Activated T-helper 1 cell treated with anti-CD3 and anti-CD28 coated beads, Interleukin-2, amount 50 U/mL, for 16 hours (primary cell): Measurements from ENCODE around the gene ZDHHC11B.
"Not testable (repeated sequence)": the region's sequence is repeated elsewhere in the genome, so short reads cannot be mapped to it uniquely, and the experiment has no call there.

Experiments used
- DNase-seq, 2 donors: peaks; one replicate each; pipeline ENCODE4 v3.0.0-alpha.2; 2020; ENCODE audit warnings: low read depth in 1 of 2, low spot score in 1 of 2

Gene ZDHHC11B, protein sequence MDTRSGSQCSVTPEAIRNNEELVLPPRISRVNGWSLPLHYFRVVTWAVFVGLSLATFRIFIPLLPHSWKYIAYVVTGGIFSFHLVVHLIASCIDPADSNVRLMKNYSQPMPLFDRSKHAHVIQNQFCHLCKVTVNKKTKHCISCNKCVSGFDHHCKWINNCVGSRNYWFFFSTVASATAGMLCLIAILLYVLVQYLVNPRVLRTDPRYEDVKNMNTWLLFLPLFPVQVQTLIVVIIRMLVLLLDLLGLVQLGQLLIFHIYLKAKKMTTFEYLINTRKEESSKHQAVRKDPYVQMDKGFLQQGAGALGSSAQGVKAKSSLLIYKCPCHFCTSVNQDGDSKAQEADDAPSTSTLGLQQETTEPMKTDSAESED

DNA sequence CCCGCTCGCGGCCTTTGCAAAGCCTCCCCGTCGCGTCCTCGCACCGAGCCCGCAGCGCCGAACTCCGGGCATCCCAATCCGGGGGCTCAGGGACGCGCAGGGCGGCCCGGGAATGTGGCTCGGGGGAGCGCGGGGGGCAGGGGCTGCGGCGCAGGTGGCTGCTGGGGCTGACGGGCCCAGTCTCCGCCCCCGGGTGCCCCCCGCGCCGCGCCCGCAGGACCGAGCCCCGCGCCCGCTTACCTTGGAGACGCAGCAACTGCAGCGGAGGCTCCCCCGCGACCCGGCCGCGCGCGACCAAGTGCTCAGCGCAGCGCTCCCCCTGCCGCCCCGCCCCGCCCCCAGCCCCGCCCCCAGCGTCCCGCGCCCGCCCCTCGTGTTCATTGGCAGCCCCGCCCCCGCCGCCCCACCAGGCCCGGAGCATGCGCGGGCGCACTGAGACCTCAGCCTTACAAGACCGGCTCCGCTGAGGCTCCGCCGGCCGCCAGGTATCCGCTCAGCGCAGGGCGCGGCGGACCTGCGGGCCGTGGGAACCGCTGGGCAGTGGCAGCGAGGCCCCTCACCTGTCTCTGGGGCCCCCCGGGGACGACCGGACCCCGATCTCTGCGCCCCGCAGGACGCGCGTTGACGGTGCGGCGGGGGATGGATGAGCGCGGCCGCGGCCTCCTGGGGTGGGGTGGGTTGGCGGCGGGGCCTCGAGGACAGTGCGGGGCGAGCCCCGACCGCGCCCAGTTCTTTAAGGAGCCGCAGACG, at the start of gene ZDHHC11B:
Gene ZDHHC11B (minus strand): TSS at position 302 of the 750 bp plus-strand sequence. CDS start 17,810 bp downstream, outside the sequence.
- peak; percentile 88 for DNase-seq

DNA sequence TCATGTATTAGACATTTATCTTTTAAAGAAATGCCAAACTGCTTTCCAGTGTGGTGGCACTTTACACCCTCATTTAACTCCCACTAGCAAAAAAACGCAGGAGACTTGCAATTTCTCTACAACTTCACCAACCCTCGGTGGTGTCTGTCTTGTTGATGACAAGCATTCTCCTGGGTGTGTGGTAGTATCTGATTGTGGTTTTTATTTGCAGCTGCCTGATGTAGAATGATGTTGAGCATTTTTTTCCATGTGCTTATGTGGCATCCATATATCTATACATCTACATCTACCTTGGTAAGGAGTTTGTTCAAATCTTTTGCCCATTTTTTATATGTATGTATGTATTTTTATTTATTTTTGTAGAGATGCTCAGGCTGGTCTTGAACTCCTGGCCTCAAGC, 49.5 kb upstream of the ZDHHC11B start:
- not testable (repeated sequence) for DNase-seq

GRCh38 chr5:828194-828593, 43.7 kb upstream of the ZDHHC11B start:
- not testable (repeated sequence) for DNase-seq

DNA sequence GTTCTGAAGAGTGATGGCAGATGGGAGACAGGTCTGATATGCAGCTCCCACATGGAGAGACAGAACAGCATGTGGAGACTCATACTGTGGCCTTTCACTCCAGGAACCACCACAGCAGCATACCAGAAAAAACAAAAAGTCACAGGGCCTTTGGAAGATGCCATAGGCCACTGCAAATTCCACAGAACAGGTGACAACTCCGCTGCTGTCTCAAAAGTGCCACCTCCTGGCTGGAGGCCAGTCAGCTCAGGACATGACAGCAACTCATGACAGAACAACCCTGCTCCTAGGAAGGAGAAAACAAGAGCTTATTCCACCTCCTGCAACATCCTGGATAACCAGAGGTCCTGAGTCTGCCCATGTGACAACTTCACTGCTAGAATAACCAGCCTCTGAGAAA, 41.0 kb upstream of the ZDHHC11B start:
- not testable (repeated sequence) for DNase-seq

GRCh38 chr5:821504-821903, 37.0 kb upstream of the ZDHHC11B start:
- DNase-seq: no peak

- DNase-seq: no peak
Observed at GRCh38 chr5:820245-820644, 35.7 kb upstream of the ZDHHC11B start.

GRCh38 chr5:819078-819477, 34.5 kb upstream of the ZDHHC11B start:
- DNase-seq: no peak

- DNase-seq: no peak
Observed at GRCh38 chr5:816176-816575, 31.6 kb upstream of the ZDHHC11B start.

DNA sequence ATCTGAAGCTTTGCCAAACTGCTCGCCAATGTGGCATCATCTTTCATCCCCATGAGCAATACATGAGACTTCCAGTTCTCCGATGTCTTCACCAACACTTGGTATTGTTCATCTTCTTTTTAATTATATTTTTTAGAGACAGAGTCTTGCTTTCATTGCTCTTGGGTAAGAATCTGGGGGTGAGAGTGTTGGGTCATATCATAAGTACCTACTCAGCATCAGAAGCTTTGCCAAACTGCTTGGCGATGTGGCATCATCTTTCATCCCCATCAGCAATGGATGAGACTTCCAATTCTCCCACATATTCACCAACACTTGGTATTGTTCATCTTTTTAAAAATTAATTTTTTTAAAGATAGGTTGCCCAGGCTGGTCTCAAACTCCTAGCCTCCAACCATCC, 30.9 kb upstream of the ZDHHC11B start:
- no peak for DNase-seq

DNA sequence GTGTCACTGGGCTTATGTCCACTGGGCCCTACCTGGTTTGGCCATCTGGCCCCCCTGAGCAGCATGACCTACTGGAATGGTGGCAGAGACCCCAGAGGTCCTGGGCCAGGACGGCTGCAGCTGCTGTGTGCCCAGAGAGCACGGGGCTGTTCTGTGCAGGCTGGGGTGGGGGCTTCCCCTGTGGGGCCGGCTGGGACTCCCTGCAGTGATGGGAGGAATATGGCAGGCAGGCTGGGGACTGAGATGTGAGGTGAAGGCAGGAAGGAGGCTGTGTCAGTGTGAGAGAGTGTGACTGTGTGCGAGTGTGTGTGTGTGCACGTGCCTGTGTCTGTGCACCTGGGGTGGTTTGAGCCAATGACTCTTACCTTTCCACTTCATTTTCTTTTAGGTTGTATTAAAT, 29.0 kb upstream of the ZDHHC11B start:
- DNase-seq: not testable (repeated sequence)

GRCh38 chr5:811384-811783, 26.9 kb upstream of the ZDHHC11B start:
- DNase-seq: not testable (repeated sequence)

DNA sequence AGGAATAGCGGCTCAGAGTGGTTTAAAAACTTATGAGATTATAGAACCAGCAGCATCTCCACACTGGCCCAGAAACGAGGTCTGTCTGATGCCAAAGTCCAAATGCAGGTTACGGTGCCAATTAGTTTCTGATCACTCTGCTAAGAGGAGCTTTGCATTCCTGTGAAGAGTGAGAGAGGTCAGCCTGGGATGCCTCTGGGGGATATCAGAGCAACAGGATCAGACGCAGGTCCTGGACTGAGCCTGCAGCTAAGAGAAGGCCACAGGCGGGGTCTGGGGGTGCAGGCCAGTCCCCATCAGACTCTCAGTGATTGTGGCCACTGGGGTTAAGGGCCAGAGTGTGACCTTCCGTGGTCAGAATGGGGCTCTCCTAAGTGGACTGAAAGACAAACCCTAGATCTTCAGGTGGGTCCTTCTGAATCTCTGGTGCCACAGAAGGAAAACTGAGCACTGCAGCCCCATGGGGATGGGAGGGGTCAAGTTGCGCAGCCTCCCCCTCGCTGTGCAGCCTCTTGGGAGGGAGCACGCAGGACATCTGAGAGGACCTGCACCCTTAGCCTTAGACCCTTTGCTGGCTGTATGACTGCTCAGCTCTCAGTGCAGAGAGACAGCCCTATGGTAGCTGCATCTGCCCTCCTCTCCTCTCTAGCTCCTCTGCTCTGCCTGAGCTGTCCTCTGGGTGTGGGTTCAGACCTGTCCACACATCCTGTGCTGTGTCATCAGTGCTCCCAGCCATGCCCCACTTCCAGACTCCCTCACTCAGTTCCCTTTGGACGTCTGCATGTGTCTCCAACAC, 23.4 kb upstream of the ZDHHC11B start:
- not testable (repeated sequence) for DNase-seq

DNA sequence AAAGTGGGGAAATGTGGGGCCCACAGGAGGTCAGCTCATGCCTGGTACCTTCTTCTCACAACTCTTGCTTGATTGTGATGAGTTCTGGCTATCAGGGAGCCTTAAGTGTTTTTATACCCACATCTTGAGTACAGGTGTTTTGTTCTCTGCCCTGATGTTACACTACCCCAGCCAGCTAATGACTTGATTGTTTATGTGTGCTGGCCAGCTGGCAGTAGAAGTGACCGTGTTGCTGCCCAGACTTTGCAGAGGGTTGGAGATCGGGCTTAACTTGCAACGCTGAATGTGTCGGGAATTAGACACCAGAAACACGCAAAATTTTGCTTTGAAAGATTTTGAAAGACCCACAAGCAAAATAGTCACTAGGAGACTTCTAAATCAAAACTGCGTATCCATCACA, 16.9 kb upstream of the ZDHHC11B start:
- no peak for DNase-seq

DNA sequence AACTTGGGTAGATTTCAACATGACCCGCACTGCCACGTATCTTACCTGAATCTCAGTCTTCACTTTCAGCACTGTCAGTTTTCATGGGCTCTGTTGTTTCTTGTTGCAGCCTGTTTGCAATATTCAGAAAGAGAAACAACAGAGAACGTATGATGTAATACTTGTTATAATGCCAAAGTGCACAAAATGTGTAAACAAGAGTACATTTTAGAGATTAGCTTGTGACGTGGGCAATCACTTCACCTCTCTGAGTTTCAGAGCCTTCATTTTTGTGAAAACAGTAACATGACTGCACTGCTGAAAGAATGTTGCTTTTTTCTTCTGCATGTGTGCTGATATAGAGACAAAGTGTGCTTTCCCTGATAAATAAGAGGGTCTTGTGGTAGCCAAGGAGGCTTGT, 16.5 kb upstream of the ZDHHC11B start:
- not testable (repeated sequence) for DNase-seq

DNA sequence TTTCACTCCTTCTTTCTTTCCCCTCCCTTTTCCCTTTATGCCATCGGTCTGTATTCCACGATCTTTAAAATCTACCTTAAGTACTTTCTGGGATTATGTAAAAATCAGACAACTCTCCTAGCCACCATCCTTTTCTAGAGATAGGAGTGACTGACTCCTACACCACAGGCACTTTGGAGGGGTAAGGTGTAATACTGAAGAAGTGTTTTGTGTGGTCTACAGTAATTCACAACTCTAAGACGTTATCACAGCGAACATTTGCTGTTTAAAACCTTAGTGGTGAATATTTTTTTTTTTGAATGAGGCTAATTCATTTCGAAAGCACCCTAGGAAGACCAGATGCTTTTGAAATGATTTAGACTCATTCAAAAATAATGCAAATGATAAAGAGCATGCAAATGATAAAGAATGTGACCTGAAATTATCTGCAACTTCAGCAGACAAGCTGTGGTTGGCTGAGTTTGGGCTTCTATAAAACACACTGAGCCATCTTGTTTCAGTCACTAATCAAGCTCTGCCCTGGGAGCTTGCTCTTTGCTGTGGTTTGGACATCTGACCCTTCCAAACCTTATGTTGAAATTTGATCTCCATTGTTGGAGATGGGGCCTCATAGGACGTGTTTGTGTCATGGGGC, 14.1 kb upstream of the ZDHHC11B start:
- not testable (repeated sequence) for DNase-seq

GRCh38 chr5:797986-798385, 13.5 kb upstream of the ZDHHC11B start:
- not testable (repeated sequence) for DNase-seq

- not testable (repeated sequence) for DNase-seq
Observed at GRCh38 chr5:795873-796272, 11.3 kb upstream of the ZDHHC11B start.

DNA sequence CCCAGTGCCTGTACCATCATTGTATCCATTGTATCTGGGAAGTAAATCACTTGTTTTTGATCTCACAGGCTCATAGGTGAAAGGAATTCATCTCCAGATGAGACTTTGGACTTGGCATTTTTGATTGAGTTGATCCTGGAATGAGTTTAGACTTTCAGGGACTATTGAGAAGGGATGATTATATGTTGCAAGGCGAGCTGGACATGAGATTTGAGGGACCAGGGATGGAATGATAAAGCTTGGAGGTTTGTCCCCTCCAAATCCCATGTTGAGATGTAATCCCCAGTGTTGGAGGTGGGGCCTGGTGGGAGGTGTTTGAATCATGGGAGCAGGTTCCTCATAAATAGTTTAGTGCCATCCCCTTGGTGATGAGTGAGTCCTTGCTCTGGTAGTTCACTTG, 10.4 kb upstream of the ZDHHC11B start:
- DNase-seq: not testable (repeated sequence)

- not testable (repeated sequence) for DNase-seq
Observed at GRCh38 chr5:788703-789102, 4.2 kb upstream of the ZDHHC11B start.

DNA sequence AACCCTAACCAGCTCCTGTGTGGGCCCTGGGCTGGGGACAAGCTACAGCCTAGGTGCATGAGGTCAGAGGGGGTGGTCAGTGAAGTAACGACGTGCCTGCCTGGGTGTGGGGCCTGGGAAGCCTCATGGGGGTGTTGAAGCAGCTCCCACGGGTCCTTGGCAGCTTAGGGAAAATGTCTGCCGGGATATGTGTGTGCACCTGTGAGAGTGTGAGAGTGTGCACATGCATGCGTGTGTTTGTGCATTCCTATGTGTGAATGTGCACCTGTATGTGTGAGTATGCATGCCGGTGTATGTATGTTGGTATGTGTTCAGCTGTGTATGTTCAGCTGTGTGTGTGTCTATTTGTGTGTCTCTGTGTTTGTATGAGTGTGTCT, 3.3 kb upstream of the ZDHHC11B start:
- not testable (repeated sequence) for DNase-seq
